CD4-positive, alpha-beta T cell treated with Interleukin-17A for 4 hours (primary cell): ENCODE measurements around the gene PSMC6.
"Not testable (repeated sequence)": the region's sequence is repeated elsewhere in the genome, so short reads cannot be mapped to it uniquely, and the experiment has no call there.

Source experiments
- DNase-seq: peaks from one replicate; pipeline ENCODE4 v3.0.0-alpha.2; 2020; ENCODE audit warnings: mixed read lengths

The PSMC6 gene

DNA sequence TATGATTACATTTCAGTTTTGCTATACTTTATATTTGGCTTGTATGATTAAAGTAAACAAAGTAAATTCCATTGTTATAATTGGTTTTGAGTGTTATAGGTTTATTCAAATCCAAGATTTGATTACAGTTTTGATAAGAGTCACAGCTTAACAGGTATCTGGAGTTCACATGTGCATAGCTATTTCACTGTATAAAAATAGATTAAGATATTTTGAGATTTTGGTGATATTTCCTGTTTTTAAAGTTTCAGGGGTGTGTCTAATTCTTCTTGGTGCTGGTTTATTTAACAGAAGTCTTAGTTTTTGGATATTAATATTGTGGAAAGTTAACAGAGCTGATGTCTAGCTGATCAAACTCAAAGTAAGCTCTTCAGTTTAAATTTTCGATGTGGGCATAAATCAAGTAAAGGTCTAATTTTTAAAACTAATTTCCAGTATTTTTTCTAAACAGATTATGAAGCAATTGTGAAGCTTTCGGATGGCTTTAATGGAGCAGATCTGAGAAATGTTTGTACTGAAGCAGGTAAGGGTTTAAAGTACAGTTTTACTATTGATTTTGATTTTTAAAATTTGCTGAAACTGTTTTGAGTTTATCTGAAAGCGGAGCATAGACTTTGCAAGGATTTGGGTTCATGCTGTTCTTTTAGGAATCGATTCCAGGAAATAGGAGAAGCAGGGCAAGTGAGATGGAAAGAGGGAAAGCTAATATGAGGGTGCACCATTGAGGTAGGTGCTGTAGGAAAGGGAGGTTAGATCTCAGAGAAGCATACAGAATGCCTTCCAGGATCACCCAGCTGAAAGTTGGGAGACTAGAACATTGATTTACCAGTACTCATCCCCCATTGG, 16.7 kb downstream of the PSMC6 start:
- no peak for DNase-seq

GRCh38 chr14:52724360-52724644, 17.3 kb downstream of the PSMC6 start:
- DNase-seq, result no peak

GRCh38 chr14:52727509-52727908, 20.5 kb downstream of the PSMC6 start:
- not testable (repeated sequence) for DNase-seq

- not testable (repeated sequence) for DNase-seq
Observed at GRCh38 chr14:52729035-52729434, 22.0 kb downstream of the PSMC6 start.

GRCh38 chr14:52729585-52729924, 22.6 kb downstream of the PSMC6 start:
- DNase-seq, result no peak

DNA sequence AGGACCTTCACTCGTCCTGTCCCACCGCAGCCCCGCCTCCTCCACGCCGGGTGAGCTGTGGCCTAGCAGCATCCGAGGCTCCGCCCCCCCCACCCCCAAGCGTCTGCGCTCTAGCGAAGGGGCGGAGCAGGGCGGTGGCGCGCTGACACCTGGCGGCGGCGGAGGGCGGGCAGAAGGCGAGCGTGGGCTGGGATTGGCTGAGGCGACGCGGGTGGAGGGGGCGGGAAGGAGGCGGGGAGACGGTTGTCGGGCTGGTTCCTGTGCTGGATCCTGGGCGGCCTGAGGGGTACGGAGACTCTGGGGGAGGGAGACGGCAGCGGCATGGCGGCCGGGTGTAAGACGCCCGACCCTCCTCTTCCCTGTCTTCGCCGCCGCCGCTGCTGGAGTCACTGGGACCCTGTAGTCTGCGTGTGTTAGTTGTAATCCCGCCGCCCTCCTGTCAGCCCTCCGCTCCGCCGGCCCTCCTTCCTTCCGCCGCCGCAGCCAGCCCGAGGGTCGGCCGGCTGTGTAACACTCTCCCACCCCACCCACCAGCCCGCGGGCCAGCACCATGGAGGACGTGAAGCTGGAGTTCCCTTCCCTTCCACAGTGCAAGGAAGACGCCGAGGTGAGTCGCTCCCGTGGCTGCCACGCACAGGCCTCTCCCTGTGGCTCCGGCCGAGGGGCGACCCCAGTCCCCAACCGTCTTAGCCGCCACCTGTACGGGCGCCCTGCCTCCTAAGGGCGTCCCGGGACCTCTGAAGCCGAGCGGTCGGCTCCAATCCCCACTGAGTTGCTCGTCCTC, 23.1 kb downstream of the PSMC6 start, which contains the start of gene STYX:
TSS of gene STYX (plus strand) at position 242 of the 784 bp plus-strand sequence. CDS start at position 551, 309 bp downstream.
- DNase-seq, result peak; percentile 99

DNA sequence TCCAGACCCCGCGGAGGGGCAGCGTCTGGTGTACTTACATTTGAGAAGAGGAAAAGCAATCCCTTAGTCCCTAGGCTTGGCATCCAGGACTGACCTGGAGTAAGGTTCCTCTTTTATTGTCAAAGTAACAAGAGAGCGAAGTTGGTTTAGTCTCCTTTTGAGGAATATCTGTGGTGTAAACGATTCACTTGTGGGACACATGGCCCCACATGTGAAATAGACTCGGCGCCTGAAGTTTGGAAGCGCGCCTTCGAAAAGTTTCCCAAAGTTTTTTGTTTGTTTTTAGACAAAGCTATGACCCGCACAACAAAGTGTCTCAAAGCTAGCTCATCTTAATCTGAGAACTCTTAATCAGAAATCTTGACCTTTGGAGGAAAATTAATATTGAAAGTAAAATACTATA, 23.7 kb downstream of the PSMC6 start:
- no peak for DNase-seq

DNA sequence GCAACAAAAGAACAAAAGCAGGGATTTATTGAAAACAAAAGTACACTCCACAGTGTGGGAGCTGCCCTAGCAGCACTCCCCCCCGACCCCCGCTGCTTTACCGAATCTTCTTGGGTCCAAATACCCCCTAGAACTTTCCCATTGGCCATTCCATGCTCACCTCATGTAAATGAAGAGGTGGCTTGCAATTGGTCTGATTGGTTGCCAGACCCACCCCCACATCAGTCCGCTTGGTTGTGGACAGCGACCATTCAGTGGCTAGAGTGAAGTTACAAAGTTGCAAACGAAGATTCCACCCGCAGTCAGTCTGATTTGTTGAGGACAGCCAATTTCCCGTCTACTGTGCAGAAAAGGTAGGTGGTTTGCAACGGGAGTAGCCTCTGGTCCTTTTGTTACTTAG, 26.8 kb downstream of the PSMC6 start:
- DNase-seq, result no peak

DNA sequence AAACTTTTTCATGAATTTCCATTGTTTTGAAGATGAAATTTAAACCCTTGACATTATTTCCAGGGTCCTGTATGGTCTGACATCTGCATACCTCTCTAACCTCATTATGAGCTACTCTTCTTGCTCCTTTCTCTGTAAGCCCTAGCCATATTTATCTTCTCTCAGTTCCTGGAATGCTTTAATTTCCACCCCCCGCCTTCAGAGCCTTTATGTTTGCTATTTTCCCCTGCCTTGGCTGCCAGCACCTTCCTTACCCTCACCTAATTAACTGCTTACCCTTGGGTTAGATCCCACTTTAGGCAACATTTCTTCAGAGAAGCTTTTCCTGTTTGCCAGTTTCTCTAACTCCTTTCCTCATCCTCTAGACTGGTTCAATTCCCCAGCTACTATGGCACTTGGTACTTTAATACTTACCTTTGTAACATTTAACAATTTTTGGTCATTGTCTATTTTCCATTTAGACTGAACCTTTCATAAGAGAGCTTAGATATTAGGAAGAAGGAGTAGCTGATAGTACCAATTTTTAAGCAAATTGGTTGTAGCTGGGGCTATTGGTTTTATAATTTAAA, 29.0 kb downstream of the PSMC6 start:
- DNase-seq, result no peak

DNA sequence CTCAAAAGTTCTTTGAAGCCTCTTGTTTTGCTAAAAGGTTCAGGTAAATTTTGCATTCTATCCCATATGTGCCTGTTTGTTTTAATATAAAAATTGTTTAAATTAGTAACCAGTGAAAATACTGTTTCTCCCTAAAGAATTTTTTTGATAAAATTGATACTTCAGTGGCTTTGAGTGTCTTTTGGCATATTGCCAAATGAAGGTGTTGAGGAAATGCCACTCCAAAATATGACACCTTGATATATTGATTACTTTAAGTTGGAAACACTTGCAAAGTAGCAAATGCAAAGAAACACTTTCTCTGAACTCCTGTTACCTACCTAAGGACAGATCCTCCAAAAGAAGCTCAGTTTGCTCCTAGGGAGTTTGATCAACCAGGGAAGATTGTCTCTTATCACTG, 31.4 kb downstream of the PSMC6 start:
- DNase-seq, result no peak

DNA sequence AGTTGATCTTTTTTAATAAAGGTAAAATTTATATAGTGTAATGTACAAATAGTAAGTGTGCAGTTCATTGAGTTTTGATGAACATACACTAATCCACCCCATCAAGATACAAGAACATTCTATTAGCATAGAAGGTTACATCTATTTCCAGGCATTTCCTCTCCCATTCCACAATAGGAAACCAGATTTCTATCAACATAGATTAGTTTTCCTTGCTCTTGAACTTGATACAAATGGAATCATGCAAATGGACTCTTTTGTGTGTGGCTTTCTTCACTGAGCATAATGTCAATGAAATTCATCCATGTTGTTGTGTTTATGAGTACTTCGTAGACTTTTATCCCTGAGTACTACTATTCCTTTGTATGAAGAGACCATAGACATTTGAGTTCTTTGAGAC, 33.8 kb downstream of the PSMC6 start:
- DNase-seq, result no peak

- DNase-seq, result peak; percentile 21
Observed at GRCh38 chr14:52741865-52742264, 34.9 kb downstream of the PSMC6 start.

- DNase-seq, result no peak
Observed at GRCh38 chr14:52748647-52749292, 41.8 kb downstream of the PSMC6 start.

GRCh38 chr14:52755607-52756316, 48.8 kb downstream of the PSMC6 start:
- DNase-seq, result no peak

GRCh38 chr14:52759145-52759544, 52.1 kb downstream of the PSMC6 start:
- DNase-seq, result no peak

DNA sequence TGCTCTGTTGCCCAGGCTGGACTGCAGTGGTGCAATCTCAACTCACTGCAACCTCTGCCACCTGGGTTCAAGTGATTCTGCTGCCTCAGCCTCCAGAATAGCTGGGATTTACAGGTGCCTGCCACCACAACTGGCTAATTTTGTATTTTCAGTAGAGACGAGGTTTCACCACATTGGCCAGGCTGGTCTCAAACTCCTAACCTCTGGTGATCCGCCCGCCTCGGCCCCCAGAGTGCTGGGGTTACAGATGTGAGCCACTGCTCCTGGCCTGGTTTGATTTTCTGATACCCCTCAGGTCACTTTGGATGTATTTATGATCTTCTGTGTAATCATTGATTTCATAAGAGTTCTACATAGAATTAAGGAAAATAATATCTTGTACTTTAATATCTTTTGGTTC, 55.9 kb downstream of the PSMC6 start:
- DNase-seq, result not testable (repeated sequence)

DNA sequence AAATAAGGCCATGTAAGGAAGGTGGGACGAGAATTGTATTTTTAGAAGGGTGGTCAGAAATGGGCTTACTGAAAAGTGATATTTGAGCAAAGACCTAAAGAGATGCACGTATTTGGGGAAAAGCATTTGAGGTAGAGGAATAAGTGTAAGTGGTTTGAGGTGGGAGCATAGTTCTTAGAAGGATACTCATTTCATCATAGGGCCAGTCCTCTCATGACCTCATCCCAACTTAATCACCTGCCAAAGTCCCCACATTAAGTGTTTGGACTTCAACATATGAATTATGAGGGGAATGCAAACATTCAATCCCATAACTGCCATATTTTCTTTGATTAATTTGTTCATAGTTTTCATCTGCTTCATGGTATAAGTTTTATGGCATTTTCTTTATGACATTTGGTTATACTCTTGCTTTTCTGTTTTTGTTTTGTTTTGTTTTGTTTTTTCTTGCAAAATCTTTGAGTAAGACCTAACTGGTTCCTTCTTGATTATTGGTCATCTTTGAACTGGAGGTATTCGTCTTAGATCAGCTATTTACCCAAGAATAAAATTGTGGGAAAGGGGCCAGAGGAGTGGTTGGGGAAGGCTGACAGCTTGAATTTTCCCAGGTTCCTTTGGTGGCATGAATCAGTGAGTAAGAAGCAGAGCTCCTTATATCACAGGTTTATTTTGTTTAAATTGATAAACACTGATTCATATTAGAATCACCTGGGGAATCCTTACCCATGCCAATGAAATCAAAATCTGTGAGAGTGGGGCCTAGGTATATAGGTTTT, 60.2 kb downstream of the PSMC6 start:
- DNase-seq, result no peak

GRCh38 chr14:52769887-52770286, 62.9 kb downstream of the PSMC6 start:
- DNase-seq, result no peak

DNA sequence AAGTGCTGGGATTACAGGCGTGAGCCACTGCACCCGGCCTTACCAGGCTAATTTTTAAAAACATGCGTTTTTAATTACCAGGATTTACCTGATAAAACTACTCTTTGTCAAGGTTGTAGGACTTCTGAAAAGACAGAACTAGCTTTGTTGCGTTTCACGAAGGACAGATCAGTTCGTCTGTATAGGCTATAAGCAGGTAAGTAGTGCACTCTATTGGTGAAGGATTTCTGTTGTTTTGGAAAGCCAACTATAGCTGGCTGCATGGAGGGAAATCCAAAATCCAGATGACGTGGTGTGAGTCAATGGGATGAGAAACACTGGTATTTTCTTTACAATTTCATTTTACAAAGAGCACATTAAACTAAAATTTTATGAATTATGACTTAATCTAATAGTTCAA, 69.8 kb downstream of the PSMC6 start:
- no peak for DNase-seq
